HepG2 (cell line): ENCODE results near the gene PARD3. TPM values are rescaled to one million over a fixed set of nuclear protein-coding genes. Genes with fewer than 3 reads are reported as not detected.

Experiments used
- ARID5B ChIP-seq: IDR thresholded peaks from 2 replicates; pipeline ENCODE4 v1.4.0; 2020; ENCODE audit warnings: mild to moderate bottlenecking, missing genetic modification reagents
- ATF1 ChIP-seq: IDR thresholded peaks from 2 replicates; pipeline ENCODE4 v1.6.1; 2016; ENCODE audit warnings: mild to moderate bottlenecking, control low read depth
- FOXJ3 ChIP-seq: sonication (generic); formaldehyde crosslinking; IDR thresholded peaks from 2 replicates; pipeline ENCODE4 v1.4.0; 2020; ENCODE audit warnings: missing genetic modification reagents, mild to moderate bottlenecking, borderline replicate concordance
- FOXK2 ChIP-seq: fragments of 450-650 bp; IDR thresholded peaks from 2 replicates; pipeline ENCODE4 v1.6.1; 2016
- HOXA5 ChIP-seq: sonication (generic); formaldehyde crosslinking; IDR thresholded peaks from 2 replicates; pipeline ENCODE4 v1.4.0; 2020; ENCODE audit warnings: missing genetic modification reagents
- KDM1A ChIP-seq: IDR thresholded peaks from 2 replicates; pipeline ENCODE4 v1.6.1; 2016; ENCODE audit warnings: missing compliant biosample characterization
- KDM3A ChIP-seq: IDR thresholded peaks from 2 replicates; pipeline ENCODE4 v1.6.1; 2018; ENCODE audit warnings: low read depth, missing compliant biosample characterization
- KLF12 ChIP-seq: sonication (generic); formaldehyde crosslinking; IDR thresholded peaks from 2 replicates; pipeline ENCODE4 v1.4.0; 2020; ENCODE audit warnings: missing genetic modification reagents, borderline replicate concordance
- PLRG1 ChIP-seq: fragments of 450-650 bp; conservative IDR thresholded peaks from 2 replicates; pipeline ENCODE4 v1.6.1; 2016
- PTBP1 ChIP-seq: fragments of 200-400 bp; formaldehyde crosslinking; IDR thresholded peaks from 2 replicates; pipeline ENCODE4 v1.6.1; 2018; ENCODE audit warnings: low read length, low read depth; ENCODE audit not compliant: poor library complexity, severe bottlenecking
- ZBTB14 ChIP-seq: sonication (generic); formaldehyde crosslinking; IDR thresholded peaks from 2 replicates; pipeline ENCODE4 v1.4.0; 2020; ENCODE audit warnings: missing genetic modification reagents
- ZBTB2 ChIP-seq: sonication (generic); formaldehyde crosslinking; IDR thresholded peaks from 2 replicates; pipeline ENCODE4 v1.8.0; 2022; ENCODE audit warnings: low read depth, missing genetic modification reagents
- ZBTB33 ChIP-seq: sonication (generic); formaldehyde crosslinking; IDR thresholded peaks from 2 replicates; pipeline ENCODE4 v1.4.0; 2020; ENCODE audit warnings: missing genetic modification reagents
- ZBTB4 ChIP-seq: sonication (generic); formaldehyde crosslinking; IDR thresholded peaks from 2 replicates; pipeline ENCODE4 v1.4.0; 2020; ENCODE audit warnings: missing genetic modification reagents, mild to moderate bottlenecking, borderline replicate concordance
- ZNF17 ChIP-seq: sonication (generic); formaldehyde crosslinking; IDR thresholded peaks from 2 replicates; pipeline ENCODE4 v1.5.0; 2020; ENCODE audit warnings: mild to moderate bottlenecking, missing genetic modification reagents
- ZNF460 ChIP-seq: sonication (generic); formaldehyde crosslinking; IDR thresholded peaks from 2 replicates; pipeline ENCODE4 v1.5.1; 2020; ENCODE audit warnings: missing genetic modification reagents, mild to moderate bottlenecking, borderline replicate concordance
- ZNF496 ChIP-seq: sonication (generic); formaldehyde crosslinking; IDR thresholded peaks from 2 replicates; pipeline ENCODE4 v1.8.1; 2023; ENCODE audit warnings: mild to moderate bottlenecking, moderate library complexity, missing genetic modification reagents; ENCODE audit not compliant: insufficient replicate concordance
- ZNF850 ChIP-seq: sonication (generic); formaldehyde crosslinking; conservative IDR thresholded peaks from 2 replicates; pipeline ENCODE4 v1.9.0; 2021; ENCODE audit warnings: mild to moderate bottlenecking, missing genetic modification reagents
- polyA plus RNA-seq, 8 experiments: library from polyadenylated mRNA; depleted of rRNA in 3 of 8; stranded (reverse) in 7 of 8; unstranded in 1 of 8; fragments of >200 nt; fragmentation: Illumina TruSeq in 4 of 8; extraction: Trizol in 4 of 8; gene quantifications; 2 replicates each; pipeline versions ENCODE4 v1.2.1 to v1.2.3, GENCODE V29; 2011 to 2016; ENCODE audit warnings: low read depth in 4 of 8, missing spikeins in 1 of 8, mixed read lengths in 1 of 8; ENCODE audit not compliant: insufficient read depth in 1 of 8
- total RNA-seq, 5 experiments: library from RNA; depleted of rRNA; stranded (reverse); fragments of >200 nt; fragmentation: Illumina TruSeq; extraction: Trizol; gene quantifications; 2 replicates each; pipeline ENCODE4 v1.2.3, GENCODE V29; 2016; ENCODE audit warnings: low read depth in 1 of 5

PARD3 gene
- total and polyA plus RNA-seq, 2 of the 13 experiments (the other 11 are each of a cell fraction or from before 2014, with no cell fraction given) = 40.9 to 60.0 TPM

GRCh38 chr10:34121125-34121753, 693.9 kb downstream of the PARD3 start (continued):
- TF ChIP-seq ZNF496 (CRISPR knock-in tag) (no peak), HOXA5 (peak; percentile 74; the same call in 1 of the 2 replicates), ZBTB33 (CRISPR knock-in tag) (peak; percentile 77), ZBTB4 (no peak), ATF1 (peak; percentile 81), ZNF17 (no peak), KDM3A (CRISPR knock-in tag) (peak; percentile 51; the same call in 1 of the 2 replicates), PTBP1 (no peak), KDM1A (CRISPR knock-in tag) (peak; percentile 94), FOXK2 (peak; percentile 75; the same call in 1 of the 2 replicates), FOXJ3 (CRISPR knock-in tag) (peak; percentile 94), ZBTB14 (CRISPR knock-in tag) (no peak), KLF12 (CRISPR knock-in tag) (no peak), PLRG1 (no peak), ARID5B (CRISPR knock-in tag) (peak; percentile 99), ZBTB2 (CRISPR knock-in tag) (no peak), ZNF460 (CRISPR knock-in tag) (peak; percentile 39; the same call in 1 of the 2 replicates), ZNF850 (no peak)
